ENCODE data around the gene PTTG1IP.

Gene PTTG1IP

DNA sequence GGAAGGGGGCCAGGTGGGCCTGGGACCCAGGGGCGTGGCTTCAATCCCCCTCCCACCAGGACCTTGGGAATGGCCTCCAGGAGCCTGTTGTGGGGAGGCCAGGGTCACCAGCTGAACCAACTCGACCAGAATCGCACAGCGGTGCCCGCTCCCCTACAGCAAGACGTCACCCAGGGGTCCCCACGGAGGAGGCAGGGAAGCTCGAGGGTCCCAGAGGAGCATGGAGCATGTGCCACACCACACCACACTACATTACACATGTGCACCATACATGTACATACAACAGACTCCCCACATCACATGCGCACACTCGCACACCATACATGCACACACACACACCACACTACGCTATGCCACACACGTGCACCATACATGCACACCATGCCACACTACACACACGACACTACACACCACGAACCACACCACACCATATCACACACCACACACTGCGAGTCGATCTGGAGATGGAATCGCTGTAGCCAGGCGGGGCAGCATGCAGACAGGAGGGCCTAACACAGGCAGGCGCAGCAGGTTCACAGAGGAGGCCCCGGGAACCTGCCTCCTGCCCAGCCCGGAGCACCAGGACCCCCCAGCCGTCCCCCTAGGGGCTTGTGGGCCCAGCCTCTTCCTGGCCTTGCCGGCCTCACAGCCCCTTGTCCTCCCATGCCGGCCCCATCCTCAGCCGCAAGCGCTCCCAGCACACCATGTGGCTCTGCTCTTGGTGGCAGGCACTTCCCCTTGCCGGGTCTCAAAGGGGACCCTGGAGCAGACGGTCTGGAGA, 46.6 kb upstream of the PTTG1IP start:
- Histone ChIP-seq H4K12ac (ENCODE audit: low read depth, low read length) (no peak overlapping the region), H3K4me1 (ENCODE audit: control insufficient read depth in 1 of 2, insufficient read depth in 2 of 2, low read length in 2 of 2) (no peaks in the 10 kb centered on the region)

DNA sequence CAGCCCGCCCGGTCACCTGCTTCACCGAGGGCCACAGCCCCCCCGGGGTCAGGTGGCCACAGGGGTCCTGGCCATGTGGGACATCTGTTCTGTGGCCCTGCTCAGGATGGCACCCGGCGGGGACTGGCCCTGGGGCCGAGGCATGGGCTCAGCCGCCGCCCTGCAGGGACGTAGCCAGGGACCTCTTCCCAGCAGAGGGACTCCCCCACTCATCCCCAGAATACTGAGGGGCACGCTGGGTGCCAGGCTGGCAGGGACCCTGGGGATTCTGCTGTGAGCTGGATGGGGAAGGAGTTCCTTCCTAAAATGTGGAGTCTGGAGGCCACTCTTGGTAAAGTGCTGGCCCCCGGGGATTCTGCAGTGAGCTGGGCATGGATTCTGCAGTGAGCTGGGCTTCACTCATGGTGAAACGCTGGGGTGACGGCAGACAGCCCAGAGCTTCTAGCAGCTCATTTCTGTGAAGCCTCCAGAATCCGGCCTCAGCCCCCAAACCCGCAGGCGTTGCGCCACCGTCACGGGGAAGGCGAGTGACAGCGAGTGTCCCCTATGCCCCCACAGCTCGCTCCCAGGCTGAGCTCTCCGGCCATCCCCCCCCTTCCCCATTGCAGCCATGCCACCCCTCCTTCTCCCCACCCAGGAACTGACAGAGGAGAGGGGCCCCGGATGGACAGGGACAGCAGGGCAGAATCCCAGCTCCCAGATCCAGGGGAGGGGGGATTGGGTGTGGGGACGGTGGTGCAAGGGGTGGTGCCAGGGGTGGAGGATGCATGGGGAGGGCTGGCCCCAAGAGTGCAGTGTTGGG, 45.8 kb upstream of the PTTG1IP start:
- H3K4me1 ChIP-seq (ENCODE audit: control insufficient read depth in 1 of 2, insufficient read depth in 2 of 2, low read length in 2 of 2): no peaks in the 10 kb centered on the region
- no peak overlapping the region for H2BK12ac ChIP-seq (ENCODE audit: low read length)
- H3K18ac ChIP-seq (ENCODE audit: low read length): no peak overlapping the region
- H4K8ac ChIP-seq (ENCODE audit: low read depth, low read length): no peak overlapping the region
- no CpG with 5 or more reads among the region's 26 CpGs for WGBS (ENCODE audit: extremely low coverage, insufficient coverage, insufficient read length)
- H3K79me1 ChIP-seq (ENCODE audit: low read length): no peaks in the 10 kb centered on the region
- H3K14ac ChIP-seq (ENCODE audit: low read length): no peak overlapping the region
- H2BK120ac ChIP-seq (ENCODE audit: insufficient read depth, low read length, poor library complexity): no peak overlapping the region
- no peak overlapping the region for H3K27ac ChIP-seq (ENCODE audit: low read depth, low read length)
- H4K91ac ChIP-seq (ENCODE audit: low read depth, low read length): no peak overlapping the region
- H3K4ac ChIP-seq (ENCODE audit: low read depth, low read length): no peak overlapping the region
- no peak overlapping the region for H4K12ac ChIP-seq (ENCODE audit: low read depth, low read length)
- H2AFZ ChIP-seq (ENCODE audit: insufficient read depth, low read length, poor library complexity): no peak overlapping the region
- H3K79me2 ChIP-seq (ENCODE audit: control insufficient read depth, insufficient read depth, low read length, poor library complexity): no peaks in the 10 kb centered on the region
- DNase-seq: no peak
- no peak overlapping the region for H3K4me2 ChIP-seq (ENCODE audit: low read length)
- H3K4me3 ChIP-seq (ENCODE audit: low read depth, low read length): no peak overlapping the region
- peaks cover 7% of the 10 kb centered on the region for H3K9me3 ChIP-seq (ENCODE audit: insufficient read depth, low read depth, low read length)
- H2AK5ac ChIP-seq (ENCODE audit: low read length): no peak overlapping the region
- H3K23ac ChIP-seq (ENCODE audit: low read length): no peak overlapping the region
- H3K36me3 ChIP-seq (ENCODE audit: control insufficient read depth in 1 of 2, insufficient read depth in 2 of 2, low read length in 2 of 2): no peaks in the 10 kb centered on the region
- H3K27me3 ChIP-seq (ENCODE audit: insufficient read depth, low read length): peaks cover 26% of the 10 kb centered on the region
- H2BK5ac ChIP-seq (ENCODE audit: low read depth, low read length, poor library complexity): no peak overlapping the region
- H3K9ac ChIP-seq (ENCODE audit: low read length): no peak overlapping the region

More for the DNA sequence above, 46.6 kb upstream of the PTTG1IP start:
- Histone ChIP-seq H3K79me1 (ENCODE audit: low read length) (no peaks in the 10 kb centered on the region), H2BK5ac (ENCODE audit: low read depth, low read length, poor library complexity) (no peak overlapping the region), H3K36me3 (ENCODE audit: control insufficient read depth in 1 of 2, insufficient read depth in 2 of 2, low read length in 2 of 2) (no peaks in the 10 kb centered on the region), H3K4me3 (ENCODE audit: low read depth, low read length) (peak overlapping the region; percentile 5), H2BK120ac (ENCODE audit: insufficient read depth, low read length, poor library complexity) (no peak overlapping the region), H2BK12ac (ENCODE audit: low read length) (no peak overlapping the region), H3K23ac (ENCODE audit: low read length) (peak overlapping the region; percentile 83), H3K9me3 (ENCODE audit: insufficient read depth, low read depth, low read length) (peaks cover 7% of the 10 kb centered on the region), H2AK5ac (ENCODE audit: low read length) (no peak overlapping the region), H3K4ac (ENCODE audit: low read depth, low read length) (no peak overlapping the region), H4K8ac (ENCODE audit: low read depth, low read length) (no peak overlapping the region), H3K27ac (ENCODE audit: low read depth, low read length) (no peak overlapping the region), H3K9ac (ENCODE audit: low read length) (no peak overlapping the region), H3K18ac (ENCODE audit: low read length) (no peak overlapping the region), H3K27me3 (ENCODE audit: insufficient read depth, low read length) (peaks cover 26% of the 10 kb centered on the region), H2AFZ (ENCODE audit: insufficient read depth, low read length, poor library complexity) (no peak overlapping the region), H3K79me2 (ENCODE audit: control insufficient read depth, insufficient read depth, low read length, poor library complexity) (no peaks in the 10 kb centered on the region), H4K91ac (ENCODE audit: low read depth, low read length) (no peak overlapping the region), H3K14ac (ENCODE audit: low read length) (no peak overlapping the region), H3K4me2 (ENCODE audit: low read length) (no peak overlapping the region)
- no peak for DNase-seq
- 100% methylated on average over 2 of the region's 28 CpGs for WGBS (ENCODE audit: extremely low coverage, insufficient coverage, insufficient read length)

DNA sequence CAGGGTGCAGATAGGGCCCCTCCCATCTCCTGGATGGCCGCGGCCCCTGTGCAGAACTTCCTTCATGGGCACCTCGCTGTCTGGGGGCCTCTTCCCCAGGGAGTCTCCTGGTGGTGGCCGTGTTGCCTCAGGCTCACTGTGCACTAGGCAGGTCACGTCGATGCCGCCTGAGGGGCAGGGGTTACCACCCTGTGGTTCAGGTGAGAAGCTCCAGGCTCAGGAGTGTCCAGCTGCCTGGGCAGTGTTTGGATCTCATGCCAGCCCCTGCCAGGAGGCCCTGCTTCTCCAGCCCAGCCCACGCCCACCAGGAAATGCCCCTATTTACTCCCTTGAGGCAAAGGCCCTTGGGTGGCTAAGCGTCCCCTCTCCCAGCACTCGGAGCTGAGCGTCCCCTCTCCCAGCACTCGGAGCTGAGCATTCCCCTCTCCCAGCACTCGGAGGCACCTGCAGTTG, 45.1 kb upstream of the PTTG1IP start:
- no peak for DNase-seq
- no peak overlapping the region for H3K23ac ChIP-seq (ENCODE audit: low read length)
- no peaks in the 10 kb centered on the region for H3K36me3 ChIP-seq (ENCODE audit: control insufficient read depth in 1 of 2, insufficient read depth in 2 of 2, low read length in 2 of 2)
- H3K4me2 ChIP-seq (ENCODE audit: low read length): no peak overlapping the region
- H3K27ac ChIP-seq (ENCODE audit: low read depth, low read length): no peak overlapping the region
- no peaks in the 10 kb centered on the region for H3K79me2 ChIP-seq (ENCODE audit: control insufficient read depth, insufficient read depth, low read length, poor library complexity)
- H3K9ac ChIP-seq (ENCODE audit: low read length): no peak overlapping the region
- H3K27me3 ChIP-seq (ENCODE audit: insufficient read depth, low read length): peaks cover 24% of the 10 kb centered on the region
- WGBS (ENCODE audit: extremely low coverage, insufficient coverage, insufficient read length): no CpG with 5 or more reads among the region's 13 CpGs
- H3K9me3 ChIP-seq (ENCODE audit: insufficient read depth, low read depth, low read length): peaks cover 7% of the 10 kb centered on the region
- no peak overlapping the region for H4K12ac ChIP-seq (ENCODE audit: low read depth, low read length)
- H3K4me3 ChIP-seq (ENCODE audit: low read depth, low read length): no peak overlapping the region
- H3K4ac ChIP-seq (ENCODE audit: low read depth, low read length): no peak overlapping the region
- H4K91ac ChIP-seq (ENCODE audit: low read depth, low read length): no peak overlapping the region
- no peak overlapping the region for H2AFZ ChIP-seq (ENCODE audit: insufficient read depth, low read length, poor library complexity)
- H2BK5ac ChIP-seq (ENCODE audit: low read depth, low read length, poor library complexity): no peak overlapping the region
- H3K14ac ChIP-seq (ENCODE audit: low read length): no peak overlapping the region
- H2BK12ac ChIP-seq (ENCODE audit: low read length): no peak overlapping the region
- no peak overlapping the region for H3K18ac ChIP-seq (ENCODE audit: low read length)
- H2BK120ac ChIP-seq (ENCODE audit: insufficient read depth, low read length, poor library complexity): no peak overlapping the region
- no peak overlapping the region for H2AK5ac ChIP-seq (ENCODE audit: low read length)
- H4K8ac ChIP-seq (ENCODE audit: low read depth, low read length): no peak overlapping the region
- H3K79me1 ChIP-seq (ENCODE audit: low read length): no peaks in the 10 kb centered on the region
- no peaks in the 10 kb centered on the region for H3K4me1 ChIP-seq (ENCODE audit: control insufficient read depth in 1 of 2, insufficient read depth in 2 of 2, low read length in 2 of 2)

DNA sequence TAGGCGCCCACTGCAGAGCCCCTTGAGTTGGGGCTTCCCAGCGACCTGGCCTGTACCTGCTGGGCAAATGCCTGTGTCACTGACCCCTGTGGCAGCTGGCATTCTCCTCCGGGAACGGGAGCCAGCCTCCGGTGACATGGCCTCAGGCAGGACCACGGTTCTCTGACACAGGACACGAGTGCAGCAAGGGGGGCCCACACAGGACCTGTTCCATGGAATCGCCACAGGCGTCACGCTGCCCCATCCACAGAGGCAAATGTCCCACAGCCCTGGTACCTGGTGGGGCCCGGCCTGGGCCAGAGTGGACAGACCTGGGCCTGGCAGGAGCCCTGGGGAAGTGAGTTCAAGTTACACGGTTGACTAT, 44.6 kb upstream of the PTTG1IP start:
- no peak overlapping the region for H2BK12ac ChIP-seq (ENCODE audit: low read length)
- no peak overlapping the region for H3K9ac ChIP-seq (ENCODE audit: low read length)
- no peak overlapping the region for H2BK5ac ChIP-seq (ENCODE audit: low read depth, low read length, poor library complexity)
- H3K9me3 ChIP-seq (ENCODE audit: insufficient read depth, low read depth, low read length): peaks cover 7% of the 10 kb centered on the region
- no peak for DNase-seq
- no CpG with 5 or more reads among the region's 12 CpGs for WGBS (ENCODE audit: extremely low coverage, insufficient coverage, insufficient read length)
- no peaks in the 10 kb centered on the region for H3K36me3 ChIP-seq (ENCODE audit: control insufficient read depth in 1 of 2, insufficient read depth in 2 of 2, low read length in 2 of 2)
- no peaks in the 10 kb centered on the region for H3K4me1 ChIP-seq (ENCODE audit: control insufficient read depth in 1 of 2, insufficient read depth in 2 of 2, low read length in 2 of 2)
- H2BK120ac ChIP-seq (ENCODE audit: insufficient read depth, low read length, poor library complexity): no peak overlapping the region
- no peak overlapping the region for H3K18ac ChIP-seq (ENCODE audit: low read length)
- no peak overlapping the region for H3K4me3 ChIP-seq (ENCODE audit: low read depth, low read length)
- H3K14ac ChIP-seq (ENCODE audit: low read length): no peak overlapping the region
- H2AFZ ChIP-seq (ENCODE audit: insufficient read depth, low read length, poor library complexity): no peak overlapping the region
- H3K27ac ChIP-seq (ENCODE audit: low read depth, low read length): no peak overlapping the region
- H3K27me3 ChIP-seq (ENCODE audit: insufficient read depth, low read length): peaks cover 24% of the 10 kb centered on the region
- H4K12ac ChIP-seq (ENCODE audit: low read depth, low read length): no peak overlapping the region
- H3K79me1 ChIP-seq (ENCODE audit: low read length): no peaks in the 10 kb centered on the region
- H3K4me2 ChIP-seq (ENCODE audit: low read length): no peak overlapping the region
- no peak overlapping the region for H4K8ac ChIP-seq (ENCODE audit: low read depth, low read length)
- no peak overlapping the region for H2AK5ac ChIP-seq (ENCODE audit: low read length)
- H3K79me2 ChIP-seq (ENCODE audit: control insufficient read depth, insufficient read depth, low read length, poor library complexity): no peaks in the 10 kb centered on the region
- H4K91ac ChIP-seq (ENCODE audit: low read depth, low read length): no peak overlapping the region
- no peak overlapping the region for H3K4ac ChIP-seq (ENCODE audit: low read depth, low read length)
- H3K23ac ChIP-seq (ENCODE audit: low read length): no peak overlapping the region

Data from trophoblast cell (in vitro differentiated cells and primary cell).